H1 (cell line): ENCODE data around the gene NMB.

Experiments
- BRCA1 ChIP-seq: IDR thresholded peaks from 2 replicates; pipeline ENCODE4 v1.6.1; 2012; ENCODE audit warnings: low read depth, low read length, improper control_type of control experiment
- CHD1 ChIP-seq: IDR thresholded peaks from 2 replicates; pipeline ENCODE4 v1.6.1; 2012; ENCODE audit warnings: low read depth, low read length, improper control_type of control experiment
- CHD2 ChIP-seq: IDR thresholded peaks from 2 replicates; pipeline ENCODE4 v1.6.1; 2012; ENCODE audit warnings: low read length, improper control_type of control experiment
- EP300 ChIP-seq, 2 experiments: IDR thresholded peaks; 1 replicate in 1 of 2; 2 replicates in 1 of 2; pipeline ENCODE4 v1.6.1; 2011 to 2012; ENCODE audit warnings: low read depth in 2 of 2, low read length in 2 of 2, mild to moderate bottlenecking in 2 of 2, borderline replicate concordance in 1 of 2, inconsistent platforms in 1 of 2, moderate library complexity in 1 of 2
- EZH2 ChIP-seq: fragments of 200-600 bp; sonication (generic); IDR thresholded peaks from 2 replicates; pipeline ENCODE4 v1.7.1; 2012; ENCODE audit warnings: low read depth, mild to moderate bottlenecking, moderate library complexity, low read length, inconsistent platforms; ENCODE audit not compliant: severe bottlenecking
- MAFK ChIP-seq: IDR thresholded peaks from 2 replicates; pipeline ENCODE4 v1.6.1; 2012; ENCODE audit warnings: low read depth, mild to moderate bottlenecking, improper control_type of control experiment, low read length
- NRF1 ChIP-seq: IDR thresholded peaks from 2 replicates; pipeline ENCODE4 v1.6.1; 2011; ENCODE audit warnings: mild to moderate bottlenecking, low read depth, low read length, improper control_type of control experiment
- POLR2A ChIP-seq, 2 experiments: IDR thresholded peaks; 1 replicate in 1 of 2; 2 replicates in 1 of 2; pipeline ENCODE4 v1.6.1; 2011; ENCODE audit warnings: low read depth in 2 of 2, low read length in 2 of 2, mild to moderate bottlenecking in 2 of 2; ENCODE audit errors: control extremely low read depth in 1 of 2
- POLR2AphosphoS5 ChIP-seq: IDR thresholded peaks from 2 replicates; pipeline ENCODE4 v1.6.1; 2011; ENCODE audit warnings: low read depth, low read length
- TAF1 ChIP-seq: IDR thresholded peaks from 2 replicates; pipeline ENCODE4 v1.6.1; 2011; ENCODE audit warnings: mild to moderate bottlenecking, low read depth, low read length
- TBP ChIP-seq: IDR thresholded peaks from 2 replicates; pipeline ENCODE4 v1.6.1; 2011; ENCODE audit warnings: low read depth, low read length, improper control_type of control experiment
- YY1 ChIP-seq: IDR thresholded peaks from 2 replicates; pipeline ENCODE4 v1.6.1; 2011; ENCODE audit warnings: low read depth, mild to moderate bottlenecking, low read length
- TF ChIP-seq, protein P1 (sequence below), 3 experiments: IDR thresholded peaks; 1 replicate in 2 of 3; 2 replicates in 1 of 3; pipeline versions ENCODE4 v1.5.1 to v1.6.1; 2011; ENCODE audit warnings: low read length in 3 of 3, mild to moderate bottlenecking in 3 of 3, inconsistent platforms in 2 of 3, low read depth in 1 of 3, moderate library complexity in 1 of 3; ENCODE audit not compliant: insufficient read depth in 1 of 3; ENCODE audit errors: control extremely low read depth in 1 of 3
- TF ChIP-seq, protein P2 (sequence below): IDR thresholded peaks from 2 replicates; pipeline ENCODE4 v1.6.1; 2012; ENCODE audit warnings: inconsistent platforms

DNA sequence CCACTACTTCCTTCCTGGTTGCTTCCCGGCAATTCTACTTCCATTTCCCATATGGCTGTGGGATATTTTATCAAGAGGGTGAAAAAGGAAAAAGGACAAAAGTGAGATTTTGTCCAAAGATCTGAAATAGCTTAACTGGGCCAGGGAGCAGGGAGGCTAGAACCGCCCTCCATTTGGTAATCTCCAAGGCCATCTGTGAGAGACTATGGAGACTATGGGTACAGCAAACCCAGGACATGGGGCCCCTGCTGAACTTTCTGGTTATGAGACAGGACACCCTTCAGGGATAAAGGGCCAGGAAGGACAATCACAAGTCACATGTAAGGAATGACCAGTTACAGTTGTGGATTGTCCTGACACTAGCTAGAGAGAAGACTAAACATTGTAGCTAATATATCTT lies 32.9 kb downstream of the NMB start:
- TF ChIP-seq TBP (no peak), POLR2AphosphoS5 (no peak), BRCA1 (no peak), POLR2A (IDR thresholded peaks at IDR 0.05; ENCODE audit: control extremely low read depth in 1 of 2, low read depth in 2 of 2, low read length in 2 of 2) (no peak), MAFK (no peak), NRF1 (no peak), EZH2 (no peak), EP300 (IDR thresholded peaks at IDR 0.05; ENCODE audit: borderline replicate concordance in 1 of 2, low read depth in 2 of 2, low read length in 2 of 2) (no peak), YY1 (no peak), CHD2 (no peak), TAF1 (no peak), CHD1 (no peak)
- TF ChIP-seq, protein P1, sequence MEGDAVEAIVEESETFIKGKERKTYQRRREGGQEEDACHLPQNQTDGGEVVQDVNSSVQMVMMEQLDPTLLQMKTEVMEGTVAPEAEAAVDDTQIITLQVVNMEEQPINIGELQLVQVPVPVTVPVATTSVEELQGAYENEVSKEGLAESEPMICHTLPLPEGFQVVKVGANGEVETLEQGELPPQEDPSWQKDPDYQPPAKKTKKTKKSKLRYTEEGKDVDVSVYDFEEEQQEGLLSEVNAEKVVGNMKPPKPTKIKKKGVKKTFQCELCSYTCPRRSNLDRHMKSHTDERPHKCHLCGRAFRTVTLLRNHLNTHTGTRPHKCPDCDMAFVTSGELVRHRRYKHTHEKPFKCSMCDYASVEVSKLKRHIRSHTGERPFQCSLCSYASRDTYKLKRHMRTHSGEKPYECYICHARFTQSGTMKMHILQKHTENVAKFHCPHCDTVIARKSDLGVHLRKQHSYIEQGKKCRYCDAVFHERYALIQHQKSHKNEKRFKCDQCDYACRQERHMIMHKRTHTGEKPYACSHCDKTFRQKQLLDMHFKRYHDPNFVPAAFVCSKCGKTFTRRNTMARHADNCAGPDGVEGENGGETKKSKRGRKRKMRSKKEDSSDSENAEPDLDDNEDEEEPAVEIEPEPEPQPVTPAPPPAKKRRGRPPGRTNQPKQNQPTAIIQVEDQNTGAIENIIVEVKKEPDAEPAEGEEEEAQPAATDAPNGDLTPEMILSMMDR (IDR thresholded peaks at IDR 0.05; ENCODE audit: control extremely low read depth in 1 of 3, insufficient read depth in 1 of 3, low read depth in 1 of 3, low read length in 3 of 3), result no peak
- TF ChIP-seq, protein P2, sequence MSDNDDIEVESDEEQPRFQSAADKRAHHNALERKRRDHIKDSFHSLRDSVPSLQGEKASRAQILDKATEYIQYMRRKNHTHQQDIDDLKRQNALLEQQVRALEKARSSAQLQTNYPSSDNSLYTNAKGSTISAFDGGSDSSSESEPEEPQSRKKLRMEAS, result no peak
